Measurements from ENCODE around the gene CIRBP.

- no peak for TF ChIP-seq EZH2 (IDR thresholded peaks at IDR 0.05; ENCODE audit: low read length, missing control alignments)
- TF ChIP-seq, protein P1, sequence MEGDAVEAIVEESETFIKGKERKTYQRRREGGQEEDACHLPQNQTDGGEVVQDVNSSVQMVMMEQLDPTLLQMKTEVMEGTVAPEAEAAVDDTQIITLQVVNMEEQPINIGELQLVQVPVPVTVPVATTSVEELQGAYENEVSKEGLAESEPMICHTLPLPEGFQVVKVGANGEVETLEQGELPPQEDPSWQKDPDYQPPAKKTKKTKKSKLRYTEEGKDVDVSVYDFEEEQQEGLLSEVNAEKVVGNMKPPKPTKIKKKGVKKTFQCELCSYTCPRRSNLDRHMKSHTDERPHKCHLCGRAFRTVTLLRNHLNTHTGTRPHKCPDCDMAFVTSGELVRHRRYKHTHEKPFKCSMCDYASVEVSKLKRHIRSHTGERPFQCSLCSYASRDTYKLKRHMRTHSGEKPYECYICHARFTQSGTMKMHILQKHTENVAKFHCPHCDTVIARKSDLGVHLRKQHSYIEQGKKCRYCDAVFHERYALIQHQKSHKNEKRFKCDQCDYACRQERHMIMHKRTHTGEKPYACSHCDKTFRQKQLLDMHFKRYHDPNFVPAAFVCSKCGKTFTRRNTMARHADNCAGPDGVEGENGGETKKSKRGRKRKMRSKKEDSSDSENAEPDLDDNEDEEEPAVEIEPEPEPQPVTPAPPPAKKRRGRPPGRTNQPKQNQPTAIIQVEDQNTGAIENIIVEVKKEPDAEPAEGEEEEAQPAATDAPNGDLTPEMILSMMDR (conservative IDR thresholded peaks at IDR 0.05 in 1 of 2, IDR thresholded peaks at IDR 0.05 in 1 of 2; ENCODE audit: low read depth in 1 of 2, low read length in 2 of 2): no peak
Measured at GRCh38 chr19:1240925-1241324, 28.2 kb upstream of the CIRBP start.
